Esophagus squamous epithelium (tissue), 4 donors: Measurements from ENCODE around the gene RERE.

ENCODE experiments used
- POLR2A ChIP-seq, 4 donors: fragments of 450-650 bp; IDR thresholded peaks; one replicate each; pipeline ENCODE4 v1.6.1; 2017; ENCODE audit warnings: antibody characterized with exemption in 4 of 4, mild to moderate bottlenecking in 4 of 4, moderate library complexity in 3 of 4
- TF ChIP-seq, protein P1 (sequence below), 6 experiments: fragments of 450-650 bp in 4 of 6; fragments of 200-600 bp in 2 of 6; sonication (generic) in 2 of 6; IDR thresholded peaks; one replicate each; pipeline ENCODE4 v1.5.1; 2016 to 2019; ENCODE audit warnings: antibody characterized with exemption in 6 of 6, mild to moderate bottlenecking in 4 of 6, moderate library complexity in 4 of 6

GRCh38 chr1:8434101-8434500, 383.3 kb downstream of the RERE start:
- no peak for TF ChIP-seq POLR2A (IDR thresholded peaks at IDR 0.05)
- TF ChIP-seq, protein P1, sequence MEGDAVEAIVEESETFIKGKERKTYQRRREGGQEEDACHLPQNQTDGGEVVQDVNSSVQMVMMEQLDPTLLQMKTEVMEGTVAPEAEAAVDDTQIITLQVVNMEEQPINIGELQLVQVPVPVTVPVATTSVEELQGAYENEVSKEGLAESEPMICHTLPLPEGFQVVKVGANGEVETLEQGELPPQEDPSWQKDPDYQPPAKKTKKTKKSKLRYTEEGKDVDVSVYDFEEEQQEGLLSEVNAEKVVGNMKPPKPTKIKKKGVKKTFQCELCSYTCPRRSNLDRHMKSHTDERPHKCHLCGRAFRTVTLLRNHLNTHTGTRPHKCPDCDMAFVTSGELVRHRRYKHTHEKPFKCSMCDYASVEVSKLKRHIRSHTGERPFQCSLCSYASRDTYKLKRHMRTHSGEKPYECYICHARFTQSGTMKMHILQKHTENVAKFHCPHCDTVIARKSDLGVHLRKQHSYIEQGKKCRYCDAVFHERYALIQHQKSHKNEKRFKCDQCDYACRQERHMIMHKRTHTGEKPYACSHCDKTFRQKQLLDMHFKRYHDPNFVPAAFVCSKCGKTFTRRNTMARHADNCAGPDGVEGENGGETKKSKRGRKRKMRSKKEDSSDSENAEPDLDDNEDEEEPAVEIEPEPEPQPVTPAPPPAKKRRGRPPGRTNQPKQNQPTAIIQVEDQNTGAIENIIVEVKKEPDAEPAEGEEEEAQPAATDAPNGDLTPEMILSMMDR (IDR thresholded peaks at IDR 0.05) = no peak
